GM18505 (cell line): Measurements from ENCODE around the gene TNRC18.

ENCODE experiments used
- ATAC-seq: cut with Tn5 transposase; IDR thresholded peaks from one replicate; pipeline ENCODE4 v1.9.1; 2021; ENCODE audit not compliant: unreplicated experiment
- POLR2A ChIP-seq: IDR thresholded peaks from 4 replicates; pipeline ENCODE4 v1.6.1; 2011; ENCODE audit warnings: borderline replicate concordance; ENCODE audit not compliant: insufficient read depth, insufficient read length; ENCODE audit errors: extremely low read depth

TNRC18 gene

DNA sequence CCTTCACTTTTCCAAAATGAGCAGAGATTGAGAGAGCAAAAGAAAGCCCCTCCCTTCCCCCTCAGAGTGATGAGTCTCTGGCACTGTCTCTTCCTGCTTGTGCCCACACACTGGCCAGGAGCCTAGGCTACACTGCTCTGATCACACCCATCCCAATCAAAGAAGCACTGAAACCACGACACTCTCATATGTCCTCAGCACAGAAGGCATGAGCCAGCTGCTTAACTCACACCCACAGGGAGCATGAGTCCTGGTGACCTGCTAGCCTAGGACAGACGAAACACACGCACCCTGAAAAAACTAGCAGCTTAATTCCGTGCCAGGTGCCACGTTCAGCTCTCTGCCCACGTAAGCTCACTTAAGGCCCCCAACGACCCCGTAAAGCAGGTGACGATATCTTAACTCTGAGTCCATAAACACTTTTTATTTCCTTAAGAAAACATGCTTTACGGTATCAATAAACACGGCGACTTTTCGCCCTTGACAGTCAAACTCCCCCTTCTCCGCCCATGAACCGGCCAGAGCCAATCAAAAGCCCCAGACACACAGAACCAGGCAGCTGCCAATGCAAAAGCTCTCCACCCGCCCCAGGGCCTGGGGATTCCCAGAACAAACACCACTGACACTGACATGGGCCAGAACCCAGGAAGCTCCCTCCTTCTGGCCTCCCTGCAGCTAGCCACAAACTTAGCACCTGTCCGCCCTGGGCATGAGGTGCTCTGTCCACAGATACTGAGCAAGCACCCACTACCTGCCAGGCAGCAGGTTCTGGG lies 69.0 kb downstream of the TNRC18 start:
- no peak for TF ChIP-seq POLR2A
- no peak for ATAC-seq

DNA sequence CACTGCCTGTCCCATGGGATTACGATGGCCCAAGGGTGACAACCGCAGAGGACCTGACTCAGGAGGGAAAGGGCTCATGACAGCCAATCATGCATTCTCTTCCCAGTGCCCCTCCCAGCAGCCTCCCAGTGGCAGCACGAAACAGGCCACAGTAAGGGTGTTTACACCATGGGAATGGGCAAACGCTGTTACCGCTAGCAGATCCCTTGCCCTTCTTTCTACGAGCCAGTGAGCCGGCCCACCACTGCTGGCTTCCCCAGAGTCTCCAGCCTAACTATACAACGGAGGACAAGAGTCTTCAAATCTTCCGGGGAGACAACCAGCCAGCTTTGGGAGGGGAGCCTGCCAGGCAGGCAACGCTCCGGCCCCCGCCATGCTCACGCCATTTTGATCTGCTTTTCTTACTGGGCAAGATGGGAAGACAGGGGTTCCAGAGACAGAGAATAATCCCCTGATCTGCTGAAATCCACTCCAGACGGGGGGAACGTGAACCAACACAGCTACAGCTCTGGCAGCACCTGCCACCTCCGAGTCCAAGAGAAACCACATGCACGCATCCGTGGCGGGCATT lies 71.1 kb downstream of the TNRC18 start:
- ATAC-seq: no peak
- no peak for TF ChIP-seq POLR2A

DNA sequence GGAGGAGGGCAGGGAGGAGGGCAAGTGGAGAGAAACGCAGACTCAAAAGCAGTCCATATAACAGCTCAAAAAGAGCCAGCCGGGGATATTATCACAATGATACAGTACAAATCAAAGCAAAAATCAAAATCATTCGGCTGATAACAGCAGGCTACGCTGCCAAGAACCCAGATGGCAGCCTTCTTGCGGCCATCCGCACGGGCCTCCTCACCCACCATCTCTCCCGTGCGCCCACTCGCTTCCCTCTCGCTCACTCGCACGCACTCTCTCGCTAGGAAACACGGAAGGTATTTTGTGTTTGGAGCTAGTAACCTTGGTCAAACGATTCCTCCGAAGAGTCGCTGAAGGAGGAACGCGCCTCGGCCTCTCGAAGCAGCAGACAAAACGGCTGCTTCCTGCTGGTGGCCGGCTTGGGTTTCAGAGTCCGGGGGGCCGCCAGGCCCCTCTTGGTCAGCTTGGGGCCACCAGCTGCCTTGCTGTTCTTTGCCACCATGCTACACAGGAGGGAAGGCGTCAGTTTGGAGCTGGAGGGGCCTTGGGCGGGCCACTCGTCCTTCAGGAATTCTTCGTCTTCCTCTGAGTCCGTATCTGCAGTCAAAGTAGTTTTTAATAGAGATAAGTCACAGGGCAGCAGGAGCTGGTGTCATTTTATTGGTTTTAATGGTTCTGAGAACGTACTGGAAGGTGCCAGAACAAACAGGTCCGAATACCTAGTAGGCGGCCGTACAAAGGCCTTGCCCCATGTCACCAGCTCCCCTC lies 71.9 kb downstream of the TNRC18 start:
- TF ChIP-seq POLR2A: no peak
- ATAC-seq: no peak

GRCh38 chr7:5350600-5351385 lies 72.8 kb downstream of the TNRC18 start:
- no peak for TF ChIP-seq POLR2A
- no peak for ATAC-seq

GRCh38 chr7:5350174-5350463 lies 73.5 kb downstream of the TNRC18 start:
- no peak for ATAC-seq
- TF ChIP-seq POLR2A: no peak

GRCh38 chr7:5349437-5350173 lies 74.0 kb downstream of the TNRC18 start:
- no peak for ATAC-seq
- no peak for TF ChIP-seq POLR2A

- no peak for ATAC-seq
- TF ChIP-seq POLR2A: no peak
Observed at GRCh38 chr7:5349005-5349380, 74.6 kb downstream of the TNRC18 start.

- no peak for TF ChIP-seq POLR2A
- ATAC-seq: no peak
Observed at GRCh38 chr7:5348134-5349004, 75.3 kb downstream of the TNRC18 start.

- no peak for ATAC-seq
- no peak for TF ChIP-seq POLR2A
Observed at GRCh38 chr7:5345671-5346070, 78.0 kb downstream of the TNRC18 start.

- ATAC-seq: no peak
- no peak for TF ChIP-seq POLR2A
Observed at GRCh38 chr7:5345171-5345570, 78.5 kb downstream of the TNRC18 start.

- no peak for TF ChIP-seq POLR2A
- no peak for ATAC-seq
Observed at GRCh38 chr7:5344342-5344741, 79.3 kb downstream of the TNRC18 start.

GRCh38 chr7:5343884-5344283 lies 79.8 kb downstream of the TNRC18 start:
- no peak for TF ChIP-seq POLR2A
- no peak for ATAC-seq
